K562 (cell line): Measurements from ENCODE around the gene USP11. TPM values are rescaled to one million over a fixed set of nuclear protein-coding genes. Genes with fewer than 3 reads are reported as not detected.

Experiments
- ATAC-seq: fragments of 200-7000 bp; cut with Tn5 transposase; 3 replicates; pipeline ENCODE4 v1.9.1; 2020; ENCODE audit warnings: moderate library complexity
- BruUV-seq: library from RNA; stranded (reverse); fragments of 400-500 nt; replicated peaks from 2 replicates; lab custom pipeline; 2021; lab: Mats Ljungman, UMichigan
- CTCF ChIA-PET: fragments of 300-600 bp; formaldehyde crosslinking; extraction: SDS; loops from one replicate; lab custom pipeline; 2021; ENCODE audit warnings: low intra/inter-chr PET ratio; lab: Yijun Ruan, JAX
- POLR2A ChIA-PET: fragments of 300-600, 350-650 bp; sonication (Branson Sonifier 250); formaldehyde crosslinking; extraction: SDS; loops from one replicate; lab custom pipeline; 2021; ENCODE audit warnings: antibody characterized with exemption, inconsistent platforms; lab: Yijun Ruan, JAX
- DNase-seq, 4 experiments: peaks; one replicate each; pipeline versions ENCODE4 v3.0.0 to v3.0.0-alpha.2; 2011 to 2018; ENCODE audit warnings: low spot score in 3 of 4, mixed read lengths in 3 of 4; ENCODE audit errors: extremely low read depth in 1 of 4
- FAIRE-seq: peaks from 2 replicates; lab custom pipeline; 2011; peaks lifted over from hg19 to GRCh38; lab: Jason Lieb, UNC
- H2AFZ ChIP-seq: 2 replicates; pipeline ENCODE4 v1.6.0; 2011; ENCODE audit warnings: low read depth, low read length, control low read depth, inconsistent platforms
- H3K27ac ChIP-seq: fragments of 200-600 bp; 3 replicates; pipeline ENCODE4 v1.8.0; 2011; ENCODE audit warnings: low read depth, mild to moderate bottlenecking, control low read depth, inconsistent platforms, low read length, moderate library complexity, mixed read lengths; ENCODE audit errors: extremely low read depth
- H3K27me3 ChIP-seq, 2 experiments: fragments of 300-600 bp in 1 of 2; 2 replicates in 1 of 2; 3 replicates in 1 of 2; pipeline versions ENCODE4 v1.6.0 to v1.8.0; 2011; ENCODE audit warnings: inconsistent platforms in 2 of 2, low read length in 2 of 2, mild to moderate bottlenecking in 1 of 2, mixed read lengths in 1 of 2, moderate library complexity in 1 of 2; ENCODE audit not compliant: control insufficient read depth in 2 of 2, insufficient read depth in 2 of 2
- H3K36me3 ChIP-seq: fragments of 300-600 bp; 3 replicates; pipeline ENCODE4 v1.8.0; 2011; ENCODE audit warnings: mild to moderate bottlenecking, low read length, inconsistent platforms; ENCODE audit not compliant: control insufficient read depth, insufficient read depth
- H3K4me1 ChIP-seq, 2 experiments: fragments of 200-600 bp in 1 of 2; replicated peaks in 1 of 2; 2 replicates in 1 of 2; 3 replicates in 1 of 2; pipeline versions ENCODE4 v1.5.1 to v1.8.0; 2011; ENCODE audit warnings: inconsistent platforms in 2 of 2, low read length in 2 of 2, mild to moderate bottlenecking in 1 of 2, mixed read lengths in 1 of 2, moderate library complexity in 1 of 2; ENCODE audit not compliant: control insufficient read depth in 2 of 2, insufficient read depth in 2 of 2
- H3K4me2 ChIP-seq: 2 replicates; pipeline ENCODE4 v1.6.1; 2011; ENCODE audit warnings: low read length, control low read depth, inconsistent platforms, mixed read lengths; ENCODE audit not compliant: insufficient read depth
- H3K4me3 ChIP-seq: fragments of 200-600 bp; sonication (generic), shearing (Covaris generic); 2 replicates; pipeline ENCODE4 v1.5.1; 2016; ENCODE audit warnings: control low read depth, inconsistent platforms
- H3K79me2 ChIP-seq: fragments of 200-600 bp; 3 replicates; pipeline ENCODE4 v1.8.0; 2011; ENCODE audit warnings: low read length, inconsistent platforms; ENCODE audit not compliant: control insufficient read depth, insufficient read depth
- H3K9ac ChIP-seq, 2 experiments: 2 replicates each; pipeline versions ENCODE4 v1.6.0 to v1.6.1; 2011; ENCODE audit warnings: low read depth in 2 of 2, low read length in 2 of 2, control low read depth in 1 of 2, inconsistent platforms in 1 of 2, mild to moderate bottlenecking in 1 of 2, mixed read lengths in 1 of 2; ENCODE audit not compliant: insufficient read depth in 1 of 2
- H3K9me1 ChIP-seq: one replicate; pipeline ENCODE4 v1.6.0; 2011; ENCODE audit warnings: inconsistent platforms, mild to moderate bottlenecking, low read length, moderate library complexity; ENCODE audit not compliant: control insufficient read depth, insufficient read depth
- H3K9me3 ChIP-seq: replicated peaks from 2 replicates; pipeline ENCODE4 v1.5.1; 2011; ENCODE audit warnings: low read depth, low read length, inconsistent platforms; ENCODE audit not compliant: control insufficient read depth, insufficient read depth
- H4K20me1 ChIP-seq: replicated peaks from 2 replicates; pipeline ENCODE4 v1.6.1; 2011; ENCODE audit warnings: low read length, inconsistent platforms, mixed read lengths; ENCODE audit not compliant: control insufficient read depth, insufficient read depth
- RFX1 ChIP-seq: fragments of 450-650 bp; IDR thresholded peaks from 2 replicates; pipeline ENCODE4 v1.6.1; 2016; ENCODE audit warnings: mild to moderate bottlenecking, moderate library complexity
- TSHZ1 ChIP-seq: fragments of 250-450 bp; sonication (Bioruptor Pico); IDR thresholded peaks from 2 replicates; pipeline ENCODE4 v1.4.0; 2020; ENCODE audit warnings: mild to moderate bottlenecking, moderate library complexity
- WGBS: fragments of 100-300 bp; shearing (Covaris generic); methylation state at CpG from one replicate; pipeline ENCODE4 v1.1.6; 2016; ENCODE audit warnings: low coverage, mixed read lengths; ENCODE audit not compliant: insufficient coverage; ENCODE audit errors: missing lambda C conversion rate; 5-methylcytosine and 5-hydroxymethylcytosine counted together
- in situ Hi-C: fragments of 300-500 bp; cut with MboI; formaldehyde crosslinking; loops from 4 replicates; pipeline ENCODE4 v1.15.0; 2018; ENCODE audit warnings: inconsistent platforms, mixed read lengths
- intact Hi-C: fragments of 100-400 bp; cut with micrococcal nuclease; formaldehyde crosslinking; loops from 2 replicates; pipeline ENCODE4 v1.14.2; 2022
- polyA plus RNA-seq, 8 experiments: library from polyadenylated mRNA; depleted of rRNA in 4 of 8; stranded (reverse) in 5 of 8; unstranded in 3 of 8; fragments of >200 nt; fragmentation: Nextera tagmentation in 2 of 8; fragmentation: Illumina TruSeq in 1 of 8; extraction: Ambion mirVana in 2 of 8; extraction: Trizol in 1 of 8; gene quantifications; 2 replicates each; pipeline versions ENCODE4 v1.2.1 to v1.2.3, GENCODE V29; 2011 to 2014; ENCODE audit warnings: inconsistent platforms in 1 of 8, missing spikeins in 1 of 8
- total RNA-seq, 7 experiments: library from RNA; depleted of rRNA in 6 of 7; stranded (reverse); fragments of >200 nt in 6 of 7; fragmentation: Illumina TruSeq in 2 of 7; extraction: Trizol in 2 of 7; gene quantifications; 2 replicates each; pipeline versions ENCODE4 v1.2.1 to v1.2.3, GENCODE V29; 2011 to 2021; ENCODE audit warnings: low replicate concordance in 1 of 7

Gene USP11
- total and polyA plus RNA-seq, 9 of the 15 experiments (the other 6 are each of a cell fraction or from before 2014, with no cell fraction given) = 2.5 to 29.0 (median 11.7) TPM

- Histone ChIP-seq H3K27me3 (0 out of 5 replicates have a peak, but pooled peaks cover 0 to 4% of the 10 kb centered on the region in 2 experiments), H4K20me1 (no peaks in the 10 kb centered on the region), H3K9me1 (no peaks in the 10 kb centered on the region), H2AFZ (no peak overlapping the region)
- no peak for ATAC-seq
- 4% methylated on average over 5 of the region's 5 CpGs for WGBS
- POLR2A ChIA-PET = interaction anchor here (0.6 to 1.1 kb wide), 2 partner anchors 13 to 71 kb away, joined by 3 read pairs; no protein-coding TSS in a partner anchor
- TF ChIP-seq RFX1 (0 out of 2 replicates have a peak, but pooled peaks have one; percentile 12), TSHZ1 (CRISPR knock-in tag) (no peak)
- TF ChIP-seq, all 486 proteins: peak for 1
- Histone ChIP-seq H3K4me2 (no peak overlapping the region), H3K79me2 (no peaks in the 10 kb centered on the region), H3K27ac (no peak overlapping the region), H3K4me1 (no peaks in the 10 kb centered on the region), H3K9me3 (no peaks in the 10 kb centered on the region), H3K4me3 (no peak overlapping the region), H3K36me3 (no peaks in the 10 kb centered on the region), H3K9ac (no peak overlapping the region)
- intact Hi-C loops = no loop called here
- CTCF ChIA-PET = no interaction called here
- DNase-seq = no peak
- in situ Hi-C loops = no loop called here
- BruUV-seq = no TSS peak
- FAIRE-seq = no peak
Observed at GRCh38 chrX:47296766-47297365, 64.1 kb downstream of the USP11 start.
